Testis (tissue), 2 donors: ENCODE results near the gene HS2ST1.

Source experiments
- POLR2A ChIP-seq: fragments of 450-650 bp; IDR thresholded peaks from one replicate; pipeline ENCODE4 v1.6.1; 2017; ENCODE audit warnings: antibody characterized with exemption, mild to moderate bottlenecking, moderate library complexity
- TF ChIP-seq, protein P1 (sequence below), 3 experiments: fragments of 450-650 bp in 2 of 3; fragments of 200-600 bp in 1 of 3; sonication (generic) in 1 of 3; IDR thresholded peaks; one replicate each; pipeline ENCODE4 v1.5.1; 2016 to 2019; ENCODE audit warnings: antibody characterized with exemption in 3 of 3, mild to moderate bottlenecking in 2 of 3, moderate library complexity in 1 of 3

DNA sequence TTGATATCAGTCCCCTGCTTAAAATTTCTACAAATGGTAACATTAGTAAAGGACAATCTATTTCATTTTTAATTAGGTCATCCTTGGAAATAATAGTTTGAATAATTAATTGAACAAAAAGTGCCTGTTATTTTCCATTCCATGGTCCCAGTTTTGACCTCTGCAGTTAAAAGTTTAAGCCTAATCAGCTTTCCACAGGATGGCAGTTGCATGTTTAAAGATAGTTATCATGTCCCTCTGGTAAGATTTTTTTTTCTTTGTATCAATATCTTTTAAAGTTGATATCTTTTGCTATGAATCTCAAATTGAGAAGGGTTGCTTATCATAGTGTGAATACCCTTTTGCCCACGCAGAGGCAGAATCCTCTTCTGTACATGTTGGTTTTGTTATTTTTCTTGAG is 90.4 kb downstream of the HS2ST1 start:
- TF ChIP-seq, protein P1, sequence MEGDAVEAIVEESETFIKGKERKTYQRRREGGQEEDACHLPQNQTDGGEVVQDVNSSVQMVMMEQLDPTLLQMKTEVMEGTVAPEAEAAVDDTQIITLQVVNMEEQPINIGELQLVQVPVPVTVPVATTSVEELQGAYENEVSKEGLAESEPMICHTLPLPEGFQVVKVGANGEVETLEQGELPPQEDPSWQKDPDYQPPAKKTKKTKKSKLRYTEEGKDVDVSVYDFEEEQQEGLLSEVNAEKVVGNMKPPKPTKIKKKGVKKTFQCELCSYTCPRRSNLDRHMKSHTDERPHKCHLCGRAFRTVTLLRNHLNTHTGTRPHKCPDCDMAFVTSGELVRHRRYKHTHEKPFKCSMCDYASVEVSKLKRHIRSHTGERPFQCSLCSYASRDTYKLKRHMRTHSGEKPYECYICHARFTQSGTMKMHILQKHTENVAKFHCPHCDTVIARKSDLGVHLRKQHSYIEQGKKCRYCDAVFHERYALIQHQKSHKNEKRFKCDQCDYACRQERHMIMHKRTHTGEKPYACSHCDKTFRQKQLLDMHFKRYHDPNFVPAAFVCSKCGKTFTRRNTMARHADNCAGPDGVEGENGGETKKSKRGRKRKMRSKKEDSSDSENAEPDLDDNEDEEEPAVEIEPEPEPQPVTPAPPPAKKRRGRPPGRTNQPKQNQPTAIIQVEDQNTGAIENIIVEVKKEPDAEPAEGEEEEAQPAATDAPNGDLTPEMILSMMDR (IDR thresholded peaks at IDR 0.05), result no peak
- no peak for TF ChIP-seq POLR2A
